ENCODE results near the gene ZNF135. TPM values are rescaled to one million over a fixed set of nuclear protein-coding genes. Genes with fewer than 3 reads are reported as not detected.

Gene ZNF135
- total RNA-seq, 2 donors from 2014 or later = 0.58 to 0.82 TPM

DNA sequence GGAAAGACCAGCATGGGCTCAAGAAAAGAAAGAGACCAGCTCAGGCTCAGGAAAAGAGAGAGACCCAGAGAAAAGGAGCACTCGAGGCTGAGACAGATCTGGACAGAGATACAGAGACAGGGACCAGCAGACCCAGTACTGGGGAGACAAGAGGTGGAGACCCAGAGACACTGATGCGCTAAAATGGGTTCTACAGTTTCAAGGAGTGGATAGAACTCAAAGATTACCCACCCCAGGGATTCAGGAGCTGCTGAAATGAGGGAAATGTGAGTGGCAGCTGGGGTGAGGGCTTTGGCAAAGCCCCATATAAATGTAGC is 39.6 kb downstream of the ZNF135 start:
- Mint-ChIP-seq H3K36me3 (peaks cover 36 to 48% of the 10 kb centered on the region in 2 donors), H3K9me3 (peaks cover 25 to 32% of the 10 kb centered on the region in 2 donors), H3K27ac (peak overlapping the region; percentile 99)
- ATAC-seq = peak in 1 of 2 donors; percentile 5
- no peak for DNase-seq (ENCODE audit: low spot score in 2 of 2)

DNA sequence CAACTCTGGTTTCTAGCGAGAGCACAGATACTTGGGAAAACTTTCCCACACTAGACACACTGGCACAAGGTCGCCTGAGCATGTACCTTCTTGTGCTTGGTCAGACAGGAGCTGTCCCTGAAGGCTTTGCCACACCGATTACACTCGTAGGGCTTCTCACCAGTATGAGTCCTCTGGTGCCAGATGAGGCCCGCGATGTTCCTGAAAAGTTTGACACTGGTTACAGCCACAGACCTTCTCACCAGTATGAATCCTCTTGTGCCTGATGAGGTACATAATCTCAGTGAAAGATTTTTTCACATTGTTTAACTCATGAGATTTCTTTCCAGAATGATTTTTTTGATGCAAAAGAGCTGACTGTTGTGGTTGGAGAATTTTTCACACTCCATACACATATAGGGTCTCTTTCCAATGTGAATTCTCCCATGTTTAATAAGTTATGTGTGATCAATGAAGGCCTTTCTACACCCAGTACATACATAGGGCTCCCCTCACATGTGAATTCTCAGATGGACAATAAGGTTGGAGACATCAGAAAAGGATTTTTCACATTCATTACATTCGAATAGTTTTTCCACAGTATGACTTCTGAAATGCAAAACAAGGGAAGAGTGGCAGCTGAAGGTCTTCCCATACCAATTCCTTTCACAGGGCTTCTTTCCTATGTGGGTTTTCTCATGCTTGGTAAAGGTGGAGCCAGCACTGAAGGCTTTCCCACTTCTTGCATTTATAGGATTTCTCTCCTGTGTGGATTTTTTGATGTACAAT is 48.9 kb downstream of the ZNF135 start:
- Mint-ChIP-seq H3K36me3 (peaks cover 61 to 63% of the 10 kb centered on the region in 2 donors), H3K9me3 (peaks cover 44 to 53% of the 10 kb centered on the region in 2 donors), H3K27ac (no peak overlapping the region)
- ATAC-seq (no peak), DNase-seq (ENCODE audit: low spot score in 2 of 2) (no peak)

GRCh38 chr19:58108546-58108817 is 49.4 kb downstream of the ZNF135 start:
- DNase-seq (ENCODE audit: low spot score in 2 of 2) = no peak
- no peak overlapping the region for H3K27ac Mint-ChIP-seq
- peaks cover 45 to 48% of the 10 kb centered on the region in 2 donors for H3K9me3 Mint-ChIP-seq
- H3K36me3 Mint-ChIP-seq = peaks cover 62 to 64% of the 10 kb centered on the region in 2 donors
- no peak for ATAC-seq

GRCh38 chr19:58117841-58118575 is 58.9 kb downstream of the ZNF135 start:
- Mint-ChIP-seq H3K9me3 (peaks cover 49 to 59% of the 10 kb centered on the region in 2 donors), H3K27ac (no peak overlapping the region), H3K36me3 (peaks cover 54 to 67% of the 10 kb centered on the region in 2 donors)
- DNase-seq (ENCODE audit: low spot score in 2 of 2) (no peak), ATAC-seq (peak in 1 of 2 donors; percentile 14)

DNA sequence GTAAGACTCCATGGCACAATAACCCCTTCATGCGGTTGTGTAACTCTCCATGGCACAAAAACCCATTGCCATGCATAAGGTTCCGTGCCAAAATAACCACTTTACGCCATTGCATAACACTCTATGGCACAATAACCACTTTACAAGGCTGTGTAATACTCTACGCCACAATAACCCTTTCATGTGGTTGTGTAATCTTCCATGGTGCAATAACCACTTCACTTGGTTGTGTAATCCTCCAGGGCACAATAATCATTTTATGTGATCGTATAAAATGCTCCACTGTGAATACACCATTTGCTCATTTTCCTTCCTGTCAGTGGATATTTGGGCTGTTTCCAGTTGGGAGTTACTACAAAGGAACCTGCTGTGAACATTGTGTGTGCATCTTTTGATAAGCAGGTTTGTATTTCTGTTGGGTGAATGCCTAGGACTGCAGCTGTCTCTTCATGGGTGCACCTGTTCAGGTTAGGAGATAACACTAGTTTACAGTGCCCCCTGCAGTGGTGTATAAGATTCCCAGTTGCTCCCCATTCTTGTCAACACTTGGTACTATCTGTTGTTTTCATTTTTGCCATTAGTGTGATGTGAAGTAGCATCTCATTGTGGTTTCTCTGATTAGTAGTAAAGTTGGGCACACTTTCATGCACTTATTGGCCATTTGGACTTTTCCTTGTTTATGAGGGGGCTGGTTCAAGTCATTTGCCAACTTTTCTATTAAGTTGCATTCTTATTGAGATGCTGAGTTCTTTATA is 60.1 kb downstream of the ZNF135 start:
- no peak for DNase-seq (ENCODE audit: low spot score in 2 of 2)
- peaks cover 56 to 62% of the 10 kb centered on the region in 2 donors for H3K9me3 Mint-ChIP-seq
- ATAC-seq = no peak
- H3K36me3 Mint-ChIP-seq = peaks cover 57 to 71% of the 10 kb centered on the region in 2 donors
- H3K27ac Mint-ChIP-seq = no peak overlapping the region

Other genes starting within 250 kb of the ZNF135 start
- gene ZNF552, start 244.4 kb upstream of the ZNF135 start, total RNA-seq = 1 to 10 TPM; 6.2 to 7.1 TPM
- gene ZNF587B, start 229.0 kb upstream of the ZNF135 start, total RNA-seq = 10 to 100 TPM in 1 of 2 donors, 1 to 10 TPM in 1; 9.2 to 20.9 TPM
- gene ZNF587, start 209.4 kb upstream of the ZNF135 start, total RNA-seq = 10 to 100 TPM; 28.7 to 36.6 TPM
- 10 to 100 TPM; 12.1 to 18.1 TPM for gene ZNF814, start 170.2 kb upstream of the ZNF135 start, total RNA-seq
- 10 to 100 TPM; 13.7 to 16.8 TPM for gene ZNF417, start 142.7 kb upstream of the ZNF135 start, total RNA-seq
- 1 to 10 TPM; 2.4 to 3.1 TPM for gene ZNF418, start 123.9 kb upstream of the ZNF135 start, total RNA-seq
- 1 to 10 TPM; 5.0 to 6.0 TPM for gene ZNF256, start 111.6 kb upstream of the ZNF135 start, total RNA-seq
- gene C19orf18, start 84.7 kb upstream of the ZNF135 start, total RNA-seq = under 1 TPM in 1 of 2 donors, not detected in 1; 0.56 TPM
- 1 to 10 TPM; 3.2 to 9.1 TPM for gene ZNF606, start 56.5 kb upstream of the ZNF135 start, total RNA-seq
- gene ZSCAN1, start 25.3 kb upstream of the ZNF135 start, total RNA-seq = not detected
- gene ZSCAN18, start 38.9 kb downstream of the ZNF135 start, total RNA-seq = 10 to 100 TPM; 22.8 to 25.6 TPM
- 1 to 10 TPM; 3.6 to 8.1 TPM for gene ZNF329, start 91.5 kb downstream of the ZNF135 start, total RNA-seq
- 10 to 100 TPM; 19.8 to 34.1 TPM for gene ZNF274, start 123.8 kb downstream of the ZNF135 start, total RNA-seq
- 10 to 100 TPM; 34.0 to 51.9 TPM for gene ZNF544, start 169.6 kb downstream of the ZNF135 start, total RNA-seq
- gene ZNF8, start 219.7 kb downstream of the ZNF135 start, total RNA-seq = 1 to 10 TPM; 4.5 to 5.6 TPM
- gene ERVK3-1, start 246.1 kb downstream of the ZNF135 start, total RNA-seq = 10 to 100 TPM; 30.3 to 37.8 TPM